HL-60/S4 (cell line): ENCODE measurements around the gene DNMBP.

Experiments
- in situ Hi-C: fragments of 300-500 bp; cut with MboI; formaldehyde crosslinking; loops from 2 replicates; pipeline ENCODE4 v1.14.3; 2022; ENCODE audit warnings: low sequenced_read_pairs

DNMBP gene

DNA sequence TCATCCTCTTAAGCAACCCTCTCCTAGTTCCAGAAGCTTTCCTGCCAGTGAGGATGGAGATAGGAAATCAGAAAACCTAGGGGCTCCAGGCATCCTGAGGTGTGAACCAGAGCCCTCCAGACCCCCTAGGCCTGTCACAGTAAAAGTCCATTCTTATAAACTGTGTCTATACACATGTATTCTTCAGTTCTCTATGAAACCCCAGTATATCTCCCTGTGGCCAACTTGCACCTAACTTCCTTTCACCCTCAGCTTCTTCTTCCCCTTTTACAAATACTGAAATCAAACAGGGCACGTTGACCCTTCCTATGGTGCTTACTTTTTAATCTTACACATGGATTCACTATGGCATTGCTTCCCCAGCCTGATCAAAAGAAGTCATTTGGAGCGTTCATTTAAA lies 168.9 kb downstream of the DNMBP start:
- in situ Hi-C loops: loop anchor here (10.0 kb wide), 1 partner anchor 204 kb away; no protein-coding TSS in a partner anchor

DNA sequence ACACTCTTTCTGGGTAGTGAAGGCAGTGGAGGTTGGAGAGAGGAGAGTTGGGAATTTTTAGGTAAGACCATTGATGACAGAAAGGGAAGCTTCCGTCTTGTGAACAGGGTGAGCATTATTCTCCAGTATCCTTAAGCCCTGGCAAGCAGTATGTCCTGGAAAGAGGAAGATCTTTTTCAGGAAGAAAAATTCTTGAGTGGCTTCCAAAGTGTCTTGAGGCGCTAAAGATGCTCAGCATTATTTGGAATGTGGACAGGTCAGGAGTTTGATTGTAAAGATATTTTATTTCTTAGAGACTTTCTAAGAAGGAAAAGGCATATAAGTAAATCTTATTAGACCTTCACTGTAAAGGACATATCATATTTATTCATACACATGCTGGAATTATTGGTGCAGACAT lies 173.0 kb downstream of the DNMBP start:
- in situ Hi-C loops: no loop called here

DNA sequence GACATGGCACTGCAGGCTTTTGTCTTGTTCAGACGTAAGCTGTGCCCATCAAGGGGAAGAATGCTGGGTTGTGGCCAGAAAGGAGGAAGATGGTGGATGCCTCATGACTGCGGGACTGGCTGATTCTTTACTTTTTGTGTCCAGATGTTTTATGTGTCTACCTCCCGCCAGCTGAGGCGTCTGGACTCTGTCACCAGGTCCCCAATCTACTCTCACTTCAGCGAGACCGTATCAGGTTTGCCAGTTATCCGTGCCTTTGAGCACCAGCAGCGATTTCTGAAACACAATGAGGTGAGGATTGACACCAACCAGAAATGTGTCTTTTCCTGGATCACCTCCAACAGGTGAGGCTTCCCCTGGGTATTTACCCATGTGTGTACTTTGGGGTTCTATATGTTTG lies 173.8 kb downstream of the DNMBP start:
- in situ Hi-C loops: no loop called here

DNA sequence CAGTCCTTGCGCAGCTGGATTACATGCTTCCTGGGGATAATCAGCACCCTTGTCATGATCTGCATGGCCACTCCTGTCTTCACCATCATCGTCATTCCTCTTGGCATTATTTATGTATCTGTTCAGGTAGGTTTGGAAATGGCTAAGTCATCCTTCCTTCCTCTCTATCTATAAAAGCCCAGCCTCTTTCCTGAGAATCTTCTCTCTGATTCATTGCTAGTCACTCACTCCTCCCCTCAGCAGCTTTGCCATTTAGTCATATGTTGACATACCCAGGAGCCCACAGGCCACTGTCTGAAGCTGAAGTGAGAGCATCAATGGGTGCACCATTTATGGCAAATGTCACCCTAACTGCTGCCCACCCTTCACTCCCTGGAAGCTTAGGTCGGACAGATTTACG lies 175.3 kb downstream of the DNMBP start:
- in situ Hi-C loops: no loop called here

DNA sequence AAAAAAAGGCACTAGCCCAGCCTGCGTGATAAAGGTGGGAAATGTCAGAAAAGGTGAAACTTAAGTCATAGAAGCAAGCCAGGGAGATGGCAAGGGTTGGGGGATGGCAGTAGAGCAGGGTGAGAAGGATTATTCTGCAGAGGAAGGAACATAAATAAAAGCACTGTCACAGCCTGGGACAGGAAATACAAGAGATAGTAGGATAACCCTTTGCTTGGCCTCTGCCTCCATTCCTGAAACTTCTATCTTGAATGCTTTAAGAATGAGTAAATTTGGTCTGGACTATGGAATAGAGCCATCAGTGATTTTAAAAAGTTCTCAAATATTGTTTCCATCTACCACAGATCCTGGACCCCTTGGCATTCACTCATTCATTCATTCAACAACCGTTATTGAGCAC lies 177.3 kb downstream of the DNMBP start:
- in situ Hi-C loops: no loop called here

DNA sequence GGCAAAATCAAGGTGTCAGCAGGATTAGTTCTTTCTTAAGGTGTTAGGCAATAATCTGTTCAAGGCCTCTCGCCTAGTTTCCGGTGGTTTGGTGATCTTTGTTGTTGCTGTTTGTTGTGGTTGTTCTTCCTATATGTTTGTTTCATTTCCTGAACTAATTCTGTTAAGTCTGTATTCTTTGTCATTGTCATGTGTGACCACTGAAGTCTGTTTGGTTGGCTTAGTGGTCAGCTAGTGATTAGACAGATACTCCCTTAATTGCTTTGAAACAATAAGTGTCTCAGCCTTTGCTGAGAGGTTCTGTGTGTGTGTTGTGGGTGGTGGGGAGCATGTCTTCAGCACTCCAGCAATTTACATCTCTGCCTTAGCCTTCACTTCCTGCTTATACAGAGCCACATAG lies 181.3 kb downstream of the DNMBP start:
- in situ Hi-C loops: no loop called here

DNA sequence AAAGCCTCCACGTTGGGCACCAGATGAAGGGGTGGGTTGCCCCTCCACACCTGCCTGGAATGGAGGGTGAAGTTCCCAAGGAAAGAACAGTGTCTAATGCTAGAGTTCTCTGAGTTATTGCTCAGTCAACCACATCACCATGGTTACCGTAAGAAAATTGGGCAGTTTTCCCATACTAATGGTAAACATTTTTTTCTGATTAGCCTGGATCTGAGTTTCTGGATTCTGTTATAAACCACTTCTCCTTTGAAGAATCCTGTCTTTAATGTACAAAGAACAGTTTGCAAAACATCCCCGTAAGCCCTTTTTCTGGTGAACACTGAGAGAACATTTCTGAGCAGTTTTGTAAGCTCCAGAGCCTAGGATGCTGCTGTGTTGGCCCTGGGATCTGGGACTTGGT lies 181.8 kb downstream of the DNMBP start:
- in situ Hi-C loops: no loop called here
